ENCODE data around the gene TNRC6A. TPM values are rescaled to one million over a fixed set of nuclear protein-coding genes. Genes with fewer than 3 reads are reported as not detected.

The TNRC6A gene
- total and polyA plus RNA-seq, 4 donors: 10.3 to 93.0 (median 29.8) TPM

DNA sequence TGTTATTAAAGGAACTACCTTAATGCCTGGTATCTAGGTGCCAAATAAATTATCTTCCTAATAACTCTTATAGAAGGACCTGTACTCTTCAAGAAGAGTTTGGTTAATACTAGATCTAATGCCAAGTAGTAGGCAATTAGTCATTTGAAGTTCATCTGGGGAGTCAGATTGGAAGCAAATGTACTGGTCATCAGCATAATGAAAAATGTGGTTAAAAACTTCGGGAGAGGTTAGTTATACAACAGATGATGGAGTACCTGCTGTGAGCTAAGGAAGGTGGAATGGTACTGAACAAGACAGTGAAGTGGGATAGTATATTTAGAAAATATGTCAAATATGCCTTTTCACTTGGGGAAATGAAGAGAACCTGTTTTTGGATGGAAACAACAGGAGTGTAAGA is 49.2 kb downstream of the TNRC6A start:
- 80 to 91% methylated on average over 1 of the region's 1 CpG for WGBS, 2 donors
- H3K27me3 ChIP-seq (ENCODE audit: control insufficient read depth in 3 of 3, insufficient read depth in 3 of 3, low read length in 2 of 3): no peaks in the 10 kb centered on the region
- H3K36me3 ChIP-seq (ENCODE audit: control insufficient read depth in 4 of 4, insufficient read depth in 4 of 4, low read length in 4 of 4): peaks cover 18 to 38% (median 31%) of the 10 kb centered on the region in 4 donors
- H3K4me1 ChIP-seq (ENCODE audit: control insufficient read depth in 5 of 5, insufficient read depth in 5 of 5, low read length in 5 of 5): peaks cover 0 to 39% (median 0%) of the 10 kb centered on the region in 5 donors
- DNase-seq (no peak), ATAC-seq (ENCODE audit: insufficient read depth, low FRiP score) (no peak)
- no peak overlapping the region for H3K9ac ChIP-seq (ENCODE audit: insufficient read depth in 1 of 2, low read length in 2 of 2)
- H3K9me3 ChIP-seq (ENCODE audit: control insufficient read depth in 4 of 4, insufficient read depth in 3 of 4, low read length in 3 of 4): no peaks in the 10 kb centered on the region
- no peak overlapping the region for H3K4me3 ChIP-seq
- TF ChIP-seq, protein P1, sequence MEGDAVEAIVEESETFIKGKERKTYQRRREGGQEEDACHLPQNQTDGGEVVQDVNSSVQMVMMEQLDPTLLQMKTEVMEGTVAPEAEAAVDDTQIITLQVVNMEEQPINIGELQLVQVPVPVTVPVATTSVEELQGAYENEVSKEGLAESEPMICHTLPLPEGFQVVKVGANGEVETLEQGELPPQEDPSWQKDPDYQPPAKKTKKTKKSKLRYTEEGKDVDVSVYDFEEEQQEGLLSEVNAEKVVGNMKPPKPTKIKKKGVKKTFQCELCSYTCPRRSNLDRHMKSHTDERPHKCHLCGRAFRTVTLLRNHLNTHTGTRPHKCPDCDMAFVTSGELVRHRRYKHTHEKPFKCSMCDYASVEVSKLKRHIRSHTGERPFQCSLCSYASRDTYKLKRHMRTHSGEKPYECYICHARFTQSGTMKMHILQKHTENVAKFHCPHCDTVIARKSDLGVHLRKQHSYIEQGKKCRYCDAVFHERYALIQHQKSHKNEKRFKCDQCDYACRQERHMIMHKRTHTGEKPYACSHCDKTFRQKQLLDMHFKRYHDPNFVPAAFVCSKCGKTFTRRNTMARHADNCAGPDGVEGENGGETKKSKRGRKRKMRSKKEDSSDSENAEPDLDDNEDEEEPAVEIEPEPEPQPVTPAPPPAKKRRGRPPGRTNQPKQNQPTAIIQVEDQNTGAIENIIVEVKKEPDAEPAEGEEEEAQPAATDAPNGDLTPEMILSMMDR (IDR thresholded peaks at IDR 0.05; ENCODE audit: control extremely low read depth, extremely low read depth): no peak
- peak overlapping the region in 1 of 2 donors; percentile 83 for H3K27ac ChIP-seq (ENCODE audit: low read depth in 1 of 2, low read length in 1 of 2)

DNA sequence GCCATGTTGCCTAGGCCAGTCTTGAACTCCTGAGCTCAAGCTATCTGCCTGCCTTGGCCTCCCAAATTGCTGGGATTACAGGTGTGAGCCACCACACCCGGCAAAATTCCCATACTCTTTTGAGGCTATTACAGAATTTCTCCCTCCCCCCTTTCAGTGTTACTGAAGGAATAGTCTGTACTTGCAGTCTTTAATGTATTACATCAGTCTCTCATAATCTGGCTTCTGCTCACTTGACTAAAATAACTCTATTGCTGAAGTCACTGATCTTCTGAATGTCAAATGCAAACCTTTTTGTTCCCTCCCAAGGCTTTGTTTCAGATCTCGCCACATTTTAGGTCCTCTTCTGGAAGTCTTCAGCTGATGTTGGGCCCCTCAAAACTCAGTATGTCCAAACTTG is 51.8 kb downstream of the TNRC6A start:
- Histone ChIP-seq H3K27me3 (ENCODE audit: control insufficient read depth in 3 of 3, insufficient read depth in 3 of 3, low read length in 2 of 3) (no peaks in the 10 kb centered on the region), H3K4me1 (ENCODE audit: control insufficient read depth in 5 of 5, insufficient read depth in 5 of 5, low read length in 5 of 5) (peaks cover 0 to 25% (median 0%) of the 10 kb centered on the region in 5 donors), H3K4me3 (no peak overlapping the region), H3K9me3 (ENCODE audit: control insufficient read depth in 4 of 4, insufficient read depth in 3 of 4, low read length in 3 of 4) (no peaks in the 10 kb centered on the region), H3K27ac (ENCODE audit: low read depth in 1 of 2, low read length in 1 of 2) (peak overlapping the region in 1 of 2 donors; percentile 51), H3K9ac (ENCODE audit: insufficient read depth in 1 of 2, low read length in 2 of 2) (no peak overlapping the region), H3K36me3 (ENCODE audit: control insufficient read depth in 4 of 4, insufficient read depth in 4 of 4, low read length in 4 of 4) (peaks cover 18 to 41% (median 31%) of the 10 kb centered on the region in 4 donors)
- DNase-seq (no peak), ATAC-seq (ENCODE audit: insufficient read depth, low FRiP score) (no peak)
- TF ChIP-seq, protein P1 (IDR thresholded peaks at IDR 0.05; ENCODE audit: control extremely low read depth, extremely low read depth): no peak
- WGBS, 2 donors: 91 to 100% methylated on average over 2 of the region's 2 CpGs

DNA sequence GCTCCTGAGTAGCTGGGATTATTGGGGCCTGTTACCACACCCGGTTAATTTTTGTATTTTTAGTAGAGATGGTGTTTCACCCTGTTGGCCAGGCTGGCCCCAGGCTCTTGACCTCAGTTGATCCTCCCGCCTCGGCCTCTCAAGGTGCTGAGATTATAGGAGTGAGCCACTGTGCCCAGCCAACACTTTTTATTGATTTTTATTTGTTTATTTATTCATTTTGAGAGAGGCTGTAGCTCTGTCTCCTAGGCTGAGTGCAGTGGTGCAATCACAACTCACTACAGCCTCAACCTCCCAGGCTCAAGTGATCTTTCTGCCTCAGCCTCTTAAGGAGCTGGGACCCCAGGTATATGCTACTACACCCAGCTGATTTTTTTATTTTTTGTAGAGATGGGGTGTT is 54.7 kb downstream of the TNRC6A start:
- Histone ChIP-seq H3K9ac (ENCODE audit: insufficient read depth in 1 of 2, low read length in 2 of 2) (no peak overlapping the region), H3K27me3 (ENCODE audit: control insufficient read depth in 3 of 3, insufficient read depth in 3 of 3, low read length in 2 of 3) (no peaks in the 10 kb centered on the region), H3K4me1 (ENCODE audit: control insufficient read depth in 5 of 5, insufficient read depth in 5 of 5, low read length in 5 of 5) (peaks cover 0 to 10% (median 0%) of the 10 kb centered on the region in 5 donors), H3K9me3 (ENCODE audit: control insufficient read depth in 4 of 4, insufficient read depth in 3 of 4, low read length in 3 of 4) (no peaks in the 10 kb centered on the region), H3K4me3 (no peak overlapping the region), H3K27ac (ENCODE audit: low read depth in 1 of 2, low read length in 1 of 2) (no peak overlapping the region), H3K36me3 (ENCODE audit: control insufficient read depth in 4 of 4, insufficient read depth in 4 of 4, low read length in 4 of 4) (peaks cover 10 to 28% (median 14%) of the 10 kb centered on the region in 4 donors)
- ATAC-seq (ENCODE audit: insufficient read depth, low FRiP score) (no peak), DNase-seq (no peak)
- TF ChIP-seq, protein P1 (IDR thresholded peaks at IDR 0.05; ENCODE audit: control extremely low read depth, extremely low read depth): no peak
- 77 to 91% methylated on average over 3 of the region's 3 CpGs for WGBS, 2 donors

DNA sequence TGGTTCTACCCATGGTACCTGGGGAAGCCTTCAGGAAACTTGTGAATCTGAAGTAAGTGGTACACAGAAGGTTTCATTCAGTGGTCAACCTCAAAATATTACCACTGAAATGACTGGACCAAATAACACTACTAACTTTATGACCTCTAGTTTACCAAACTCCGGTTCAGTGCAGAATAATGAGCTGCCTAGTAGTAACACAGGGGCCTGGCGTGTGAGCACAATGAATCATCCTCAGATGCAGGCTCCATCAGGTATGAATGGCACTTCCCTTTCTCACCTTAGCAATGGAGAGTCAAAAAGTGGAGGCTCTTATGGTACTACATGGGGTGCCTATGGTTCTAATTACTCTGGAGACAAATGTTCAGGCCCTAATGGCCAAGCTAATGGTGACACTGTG is 60.4 kb downstream of the TNRC6A start:
- ATAC-seq (ENCODE audit: insufficient read depth, low FRiP score) (no peak), DNase-seq (no peak)
- Histone ChIP-seq H3K9me3 (ENCODE audit: control insufficient read depth in 4 of 4, insufficient read depth in 3 of 4, low read length in 3 of 4) (no peaks in the 10 kb centered on the region), H3K4me3 (no peak overlapping the region), H3K27me3 (ENCODE audit: control insufficient read depth in 3 of 3, insufficient read depth in 3 of 3, low read length in 2 of 3) (no peaks in the 10 kb centered on the region), H3K9ac (ENCODE audit: insufficient read depth in 1 of 2, low read length in 2 of 2) (no peak overlapping the region), H3K36me3 (ENCODE audit: control insufficient read depth in 4 of 4, insufficient read depth in 4 of 4, low read length in 4 of 4) (peaks cover 26 to 48% (median 32%) of the 10 kb centered on the region in 4 donors), H3K4me1 (ENCODE audit: control insufficient read depth in 5 of 5, insufficient read depth in 5 of 5, low read length in 5 of 5) (no peaks in the 10 kb centered on the region), H3K27ac (ENCODE audit: low read depth in 1 of 2, low read length in 1 of 2) (no peak overlapping the region)
- TF ChIP-seq, protein P1 (IDR thresholded peaks at IDR 0.05; ENCODE audit: control extremely low read depth, extremely low read depth): no peak
- WGBS, 2 donors: 97 to 98% methylated on average over 2 of the region's 2 CpGs

Data from lung (tissue), 12 donors.